T-cell (primary cell): ENCODE results near the gene CLCNKB. TPM values are rescaled to one million over a fixed set of nuclear protein-coding genes. Genes with fewer than 3 reads are reported as not detected.

Experiments
- ATAC-seq, 4 experiments: fragments of 200-7000 bp in 3 of 4; fragments of 150-1000 bp in 1 of 4; cut with Tn5 transposase; replicated peaks in 1 of 4; 1 replicate in 3 of 4; 2 replicates in 1 of 4; pipeline ENCODE4 v1.10.0; 2021; ENCODE audit warnings: moderate library complexity in 3 of 4, mild to moderate bottlenecking in 2 of 4, moderate number of reproducible peaks in 1 of 4
- CTCF ChIA-PET, 2 donors: fragments of 300-600 bp; sonication (Branson Sonifier 250); formaldehyde crosslinking; loops; one replicate each; lab custom pipeline; 2022; ENCODE audit warnings: antibody characterized with exemption in 2 of 2; lab: Charles Lee
- POLR2A ChIA-PET, 2 donors: fragments of 300-600 bp; sonication (Branson Sonifier 250); formaldehyde crosslinking; loops; one replicate each; lab custom pipeline; 2022; ENCODE audit warnings: antibody characterized with exemption in 2 of 2; lab: Charles Lee
- DNase-seq, 35 experiments: peaks; one replicate each; pipeline versions ENCODE4 v3.0.0 to v3.0.0-alpha.2; 2013 to 2023
- H3K27ac ChIP-seq: one replicate; pipeline ENCODE4 v1.5.1; 2013; ENCODE audit warnings: low read length
- H3K27me3 ChIP-seq, 2 experiments: replicated peaks in 1 of 2; 1 replicate in 1 of 2; 2 replicates in 1 of 2; pipeline versions ENCODE4 v1.6.1 to v1.7.0; 2013; ENCODE audit warnings: low read length in 1 of 2, mixed read lengths in 1 of 2; ENCODE audit not compliant: control insufficient read depth in 2 of 2, insufficient read depth in 2 of 2; ENCODE audit errors: extremely low read depth in 1 of 2
- H3K36me3 ChIP-seq, 2 donors: 1 replicate in 1 of 2; 2 replicates in 1 of 2; pipeline versions ENCODE4 v1.6.1 to v1.7.0; 2013; ENCODE audit warnings: low read length in 1 of 2; ENCODE audit not compliant: control insufficient read depth in 2 of 2, insufficient read depth in 1 of 2; ENCODE audit errors: extremely low read depth in 1 of 2
- H3K4me1 ChIP-seq, 2 experiments: 1 replicate in 1 of 2; 2 replicates in 1 of 2; pipeline versions ENCODE4 v1.6.1 to v1.7.0; 2013; ENCODE audit warnings: low read length in 2 of 2, mixed read lengths in 1 of 2; ENCODE audit not compliant: insufficient read depth in 2 of 2, control insufficient read depth in 1 of 2; ENCODE audit errors: extremely low read depth in 1 of 2
- H3K4me3 ChIP-seq, 2 donors: 1 replicate in 1 of 2; 2 replicates in 1 of 2; pipeline versions ENCODE4 v1.5.1 to v1.7.0; 2013; ENCODE audit warnings: mild to moderate bottlenecking in 2 of 2, low read length in 1 of 2, moderate library complexity in 1 of 2; ENCODE audit not compliant: control insufficient read depth in 1 of 2; ENCODE audit errors: extremely low read depth in 1 of 2
- H3K9me3 ChIP-seq: 2 replicates; pipeline ENCODE4 v1.7.0; 2013
- H3K27ac Mint-ChIP-seq, 2 donors: one replicate each; pipeline ENCODE4 v1.8.0; 2020 to 2021; ENCODE audit warnings: mild to moderate bottlenecking in 2 of 2, mixed read lengths in 2 of 2
- H3K27me3 Mint-ChIP-seq, 2 donors: one replicate each; pipeline ENCODE4 v1.8.0; 2021 to 2022; ENCODE audit warnings: mixed read lengths in 2 of 2
- H3K36me3 Mint-ChIP-seq: one replicate; pipeline ENCODE4 v1.8.0; 2021; ENCODE audit warnings: mixed read lengths
- H3K4me1 Mint-ChIP-seq, 3 donors: one replicate each; pipeline ENCODE4 v1.8.0; 2020 to 2022; ENCODE audit warnings: mixed read lengths in 3 of 3, mild to moderate bottlenecking in 1 of 3
- H3K4me3 Mint-ChIP-seq, 3 donors: one replicate each; pipeline ENCODE4 v1.8.0; 2020 to 2022; ENCODE audit warnings: mild to moderate bottlenecking in 3 of 3, mixed read lengths in 3 of 3, moderate library complexity in 3 of 3
- H3K9me3 Mint-ChIP-seq, 3 donors: one replicate each; pipeline ENCODE4 v1.8.0; 2020 to 2022; ENCODE audit warnings: mixed read lengths in 3 of 3
- WGBS: methylation state at CpG from one replicate; pipeline ENCODE4 v1.1.5; 2013; ENCODE audit warnings: missing lambda C conversion rate; ENCODE audit not compliant: insufficient coverage; 5-methylcytosine and 5-hydroxymethylcytosine counted together
- total RNA-seq, 35 experiments: library from RNA in 6 of 35; stranded (reverse) in 6 of 35; fragments of 120-200 nt in 1 of 35; gene quantifications; one replicate each; pipeline versions ENCODE4 v1.2.1 to v1.2.4 and lab custom pipeline; 2013 to 2026

Gene CLCNKB
- total RNA-seq, 5 donors from 2014 or later (not counting 1 experiment from before 2014, with no cell fraction given) = not detected

GRCh38 chr1:16014509-16015482 is 28.8 kb upstream of the CLCNKB start:
- Histone ChIP-seq H3K27me3 (peaks cover 0 to 55% of the 10 kb centered on the region in 2 experiments), H3K27ac (no peak overlapping the region), H3K4me3 (no peak overlapping the region), H3K36me3 (no peaks in the 10 kb centered on the region), H3K9me3 (no peaks in the 10 kb centered on the region), H3K4me1 (peaks cover 3 to 13% of the 10 kb centered on the region in 2 experiments)
- H3K9me3 Mint-ChIP-seq = no peaks in the 10 kb centered on the region
- peaks cover 4 to 7% (median 5%) of the 10 kb centered on the region in 3 donors for H3K4me1 Mint-ChIP-seq
- H3K27me3 Mint-ChIP-seq = peaks cover 3 to 21% of the 10 kb centered on the region in 2 donors
- H3K36me3 Mint-ChIP-seq = no peaks in the 10 kb centered on the region
- no peak for ATAC-seq
- CTCF ChIA-PET = no interaction called here
- WGBS = 84% methylated on average over 6 of the region's 17 CpGs
- no peak for DNase-seq
- H3K27ac Mint-ChIP-seq = no peak overlapping the region
- no peak overlapping the region for H3K4me3 Mint-ChIP-seq
- POLR2A ChIA-PET = no interaction called here

GRCh38 chr1:16015491-16015890 is 28.1 kb upstream of the CLCNKB start:
- no peak for DNase-seq
- POLR2A ChIA-PET = no interaction called here
- H3K9me3 ChIP-seq = no peaks in the 10 kb centered on the region
- CTCF ChIA-PET = no interaction called here
- H3K4me1 ChIP-seq = peaks cover 3 to 13% of the 10 kb centered on the region in 2 experiments
- Mint-ChIP-seq H3K36me3 (no peaks in the 10 kb centered on the region), H3K9me3 (no peaks in the 10 kb centered on the region), H3K4me3 (no peak overlapping the region), H3K4me1 (peaks cover 4 to 7% (median 5%) of the 10 kb centered on the region in 3 donors), H3K27ac (no peak overlapping the region), H3K27me3 (peaks cover 3 to 21% of the 10 kb centered on the region in 2 donors)
- no peaks in the 10 kb centered on the region for H3K36me3 ChIP-seq
- ATAC-seq = no peak
- WGBS = 93% methylated on average over 25 of the region's 25 CpGs
- no peak overlapping the region for H3K4me3 ChIP-seq
- no peak overlapping the region for H3K27ac ChIP-seq
- peaks cover 0 to 52% of the 10 kb centered on the region in 2 experiments for H3K27me3 ChIP-seq

GRCh38 chr1:16015960-16016901 is 27.4 kb upstream of the CLCNKB start:
- no peak overlapping the region for H3K4me3 Mint-ChIP-seq
- Histone ChIP-seq H3K36me3 (no peaks in the 10 kb centered on the region), H3K9me3 (no peaks in the 10 kb centered on the region), H3K4me1 (peaks cover 3 to 13% of the 10 kb centered on the region in 2 experiments), H3K4me3 (no peak overlapping the region), H3K27ac (no peak overlapping the region), H3K27me3 (peaks cover 0 to 52% of the 10 kb centered on the region in 2 experiments)
- ChIA-PET CTCF (interaction anchor here in 1 of 2 donors (0.5 kb wide), 1 partner anchor 15 kb away, joined by 3 read pairs; no protein-coding TSS in a partner anchor), POLR2A (interaction anchor here in 1 of 2 donors (0.6 kb wide), 1 partner anchor 136 kb away, joined by 4 read pairs; no protein-coding TSS in a partner anchor)
- peaks cover 0 to 21% of the 10 kb centered on the region in 2 donors for H3K27me3 Mint-ChIP-seq
- no peak overlapping the region for H3K27ac Mint-ChIP-seq
- H3K36me3 Mint-ChIP-seq = no peaks in the 10 kb centered on the region
- no peak for DNase-seq
- 78% methylated on average over 9 of the region's 23 CpGs for WGBS
- H3K4me1 Mint-ChIP-seq = peaks cover 4 to 7% (median 5%) of the 10 kb centered on the region in 3 donors
- no peaks in the 10 kb centered on the region for H3K9me3 Mint-ChIP-seq
- no peak for ATAC-seq

GRCh38 chr1:16017076-16017460 is 26.5 kb upstream of the CLCNKB start:
- Histone ChIP-seq H3K27me3 (peaks cover 0 to 55% of the 10 kb centered on the region in 2 experiments), H3K4me1 (peaks cover 3 to 13% of the 10 kb centered on the region in 2 experiments), H3K9me3 (no peaks in the 10 kb centered on the region), H3K27ac (no peak overlapping the region), H3K36me3 (no peaks in the 10 kb centered on the region), H3K4me3 (no peak overlapping the region)
- no peak for DNase-seq
- Mint-ChIP-seq H3K27me3 (peaks cover 0 to 25% of the 10 kb centered on the region in 2 donors), H3K4me3 (no peak overlapping the region), H3K4me1 (peaks cover 4 to 7% (median 5%) of the 10 kb centered on the region in 3 donors), H3K27ac (no peak overlapping the region), H3K36me3 (no peaks in the 10 kb centered on the region), H3K9me3 (no peaks in the 10 kb centered on the region)
- whole genome bisulfite sequencing = 89% methylated on average over 3 of the region's 10 CpGs
- CTCF ChIA-PET = interaction anchor here in 1 of 2 donors (0.5 kb wide), 1 partner anchor 16 kb away, joined by 3 read pairs; no protein-coding TSS in a partner anchor
- POLR2A ChIA-PET = interaction anchor here in 1 of 2 donors (0.6 kb wide), 1 partner anchor 136 kb away, joined by 4 read pairs; no protein-coding TSS in a partner anchor
- ATAC-seq = no peak

- Histone ChIP-seq H3K27ac (no peak within 1 kb of the TSS), H3K4me3 (no peak within 1 kb of the TSS), H3K4me1 (peaks cover 0 to 7% of the 10 kb centered on the region in 2 experiments), H3K36me3 (no peaks in the 10 kb centered on the region), H3K27me3 (peaks cover 0 to 52% of the 10 kb centered on the region in 2 experiments), H3K9me3 (no peaks in the 10 kb centered on the region)
- 85% methylated on average over 30 of the region's 37 CpGs for WGBS
- Mint-ChIP-seq H3K9me3 (no peaks in the 10 kb centered on the region), H3K27me3 (peaks cover 0 to 25% of the 10 kb centered on the region in 2 donors), H3K27ac (no peak within 1 kb of the TSS), H3K4me3 (no peak within 1 kb of the TSS), H3K4me1 (peaks cover 0 to 2% (median under 1%) of the 10 kb centered on the region in 3 donors), H3K36me3 (no peaks in the 10 kb centered on the region)
- ChIA-PET POLR2A (no interaction called here), CTCF (no interaction called here)
- ATAC-seq (no peak), DNase-seq (no peak)
Measured at GRCh38 chr1:16017461-16018303, 25.9 kb upstream of the CLCNKB start, which contains the start of gene HSPB7. TSS of gene HSPB7 (minus strand) at chr1:16018043. CDS start at chr1:16017963, 80 bp downstream.
